Esophagus muscularis mucosa (tissue), 3 donors: ENCODE measurements around the gene SH3PXD2A.

Experiments
- POLR2A ChIP-seq: fragments of 450-650 bp; IDR thresholded peaks from one replicate; pipeline ENCODE4 v1.6.1; 2017; ENCODE audit warnings: antibody characterized with exemption, moderate library complexity, mild to moderate bottlenecking, low read depth
- TF ChIP-seq, protein P1 (sequence below), 3 experiments: fragments of 200-600 bp in 2 of 3; fragments of 450-650 bp in 1 of 3; sonication (generic) in 2 of 3; IDR thresholded peaks; one replicate each; pipeline ENCODE4 v1.5.1; 2017 to 2019; ENCODE audit warnings: antibody characterized with exemption in 3 of 3, mild to moderate bottlenecking in 2 of 3, moderate library complexity in 1 of 3

DNA sequence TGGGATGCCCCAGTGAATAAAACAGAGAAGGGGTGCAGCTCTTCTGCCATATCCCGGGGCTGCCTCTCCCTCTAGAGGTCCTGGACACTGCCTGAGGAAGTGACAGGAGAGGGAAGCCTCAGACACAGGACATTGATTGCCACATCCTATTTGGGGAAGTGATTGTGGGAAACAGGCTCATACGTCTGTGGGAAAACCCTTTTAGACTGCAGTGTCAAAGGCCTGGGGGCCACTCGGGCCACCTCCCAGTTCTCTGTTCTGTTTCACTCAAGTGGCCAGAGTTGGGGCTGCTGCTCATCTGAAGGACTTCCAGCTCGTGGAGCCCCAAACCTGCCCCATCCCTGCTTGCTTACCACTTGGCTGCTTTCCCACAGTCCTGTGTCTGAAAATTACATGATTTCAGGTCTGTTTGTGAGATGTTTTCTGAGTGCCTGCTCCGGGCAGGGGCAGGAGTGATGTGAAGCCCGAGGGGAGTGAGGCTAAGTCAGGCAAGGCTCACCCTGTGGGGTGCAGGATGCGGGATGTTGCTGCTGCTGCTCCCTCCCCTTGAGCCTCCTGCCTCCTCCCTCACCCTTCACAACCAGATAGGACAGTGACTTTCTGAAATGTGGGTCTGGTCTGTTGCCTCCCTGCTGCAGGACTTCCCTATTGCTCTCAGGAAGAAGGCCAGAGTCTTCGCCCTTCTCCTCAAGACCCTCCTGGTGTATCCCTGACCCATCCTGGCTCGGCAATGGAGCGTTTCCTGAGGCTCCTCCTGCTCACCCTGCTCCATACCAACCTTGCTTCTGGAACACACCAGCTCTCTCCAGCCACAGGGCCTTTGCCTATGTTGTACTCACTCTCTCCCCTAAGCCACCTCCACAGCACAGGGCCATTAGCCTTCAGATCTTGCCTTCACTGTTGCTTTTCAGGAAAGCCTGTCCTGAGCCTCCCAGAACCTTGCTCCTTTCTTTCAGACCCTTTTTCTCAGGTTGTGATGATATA lies 303.5 kb downstream of the SH3PXD2A start:
- TF ChIP-seq POLR2A: no peak
- TF ChIP-seq, protein P1, sequence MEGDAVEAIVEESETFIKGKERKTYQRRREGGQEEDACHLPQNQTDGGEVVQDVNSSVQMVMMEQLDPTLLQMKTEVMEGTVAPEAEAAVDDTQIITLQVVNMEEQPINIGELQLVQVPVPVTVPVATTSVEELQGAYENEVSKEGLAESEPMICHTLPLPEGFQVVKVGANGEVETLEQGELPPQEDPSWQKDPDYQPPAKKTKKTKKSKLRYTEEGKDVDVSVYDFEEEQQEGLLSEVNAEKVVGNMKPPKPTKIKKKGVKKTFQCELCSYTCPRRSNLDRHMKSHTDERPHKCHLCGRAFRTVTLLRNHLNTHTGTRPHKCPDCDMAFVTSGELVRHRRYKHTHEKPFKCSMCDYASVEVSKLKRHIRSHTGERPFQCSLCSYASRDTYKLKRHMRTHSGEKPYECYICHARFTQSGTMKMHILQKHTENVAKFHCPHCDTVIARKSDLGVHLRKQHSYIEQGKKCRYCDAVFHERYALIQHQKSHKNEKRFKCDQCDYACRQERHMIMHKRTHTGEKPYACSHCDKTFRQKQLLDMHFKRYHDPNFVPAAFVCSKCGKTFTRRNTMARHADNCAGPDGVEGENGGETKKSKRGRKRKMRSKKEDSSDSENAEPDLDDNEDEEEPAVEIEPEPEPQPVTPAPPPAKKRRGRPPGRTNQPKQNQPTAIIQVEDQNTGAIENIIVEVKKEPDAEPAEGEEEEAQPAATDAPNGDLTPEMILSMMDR (IDR thresholded peaks at IDR 0.05): no peak
